ENCODE data around the gene ALDH1L1. TPM values are rescaled to one million over a fixed set of nuclear protein-coding genes. Genes with fewer than 3 reads are reported as not detected.

Gene ALDH1L1
- total RNA-seq, 1 donor from 2014 or later = not detected

- Mint-ChIP-seq H3K4me3 (ENCODE audit: unreplicated experiment) (no peak overlapping the region), H3K36me3 (ENCODE audit: low read depth, unreplicated experiment) (peaks cover 5% of the 10 kb centered on the region), H3K4me1 (ENCODE audit: unreplicated experiment) (peaks cover 4% of the 10 kb centered on the region), H3K27ac (ENCODE audit: unreplicated experiment) (no peak overlapping the region), H3K27me3 (ENCODE audit: unreplicated experiment) (peaks cover 4% of the 10 kb centered on the region), H3K9me3 (ENCODE audit: unreplicated experiment) (no peaks in the 10 kb centered on the region)
- DNase-seq (ENCODE audit: low spot score) = no peak
- no peak for TF ChIP-seq CTCF (IDR thresholded peaks at IDR 0.05; ENCODE audit: unreplicated experiment)
Observed at GRCh38 chr3:126054870-126055269, 125.5 kb downstream of the ALDH1L1 start.

GRCh38 chr3:126053949-126054569, 126.3 kb downstream of the ALDH1L1 start:
- Mint-ChIP-seq H3K36me3 (ENCODE audit: low read depth, unreplicated experiment) (peaks cover 5% of the 10 kb centered on the region), H3K27me3 (ENCODE audit: unreplicated experiment) (peaks cover 4% of the 10 kb centered on the region), H3K9me3 (ENCODE audit: unreplicated experiment) (no peaks in the 10 kb centered on the region), H3K4me1 (ENCODE audit: unreplicated experiment) (peaks cover 4% of the 10 kb centered on the region), H3K27ac (ENCODE audit: unreplicated experiment) (no peak overlapping the region), H3K4me3 (ENCODE audit: unreplicated experiment) (no peak overlapping the region)
- no peak for DNase-seq (ENCODE audit: low spot score)
- no peak for TF ChIP-seq CTCF (IDR thresholded peaks at IDR 0.05; ENCODE audit: unreplicated experiment)

Other genes with a start within 250 kb of the ALDH1L1 start
- gene ROPN1B, start 211.4 kb downstream of the ALDH1L1 start, total RNA-seq (ENCODE audit: unreplicated experiment) = not detected
- 52.3 TPM for gene SLC41A3, start 96.5 kb downstream of the ALDH1L1 start, total RNA-seq (ENCODE audit: unreplicated experiment)
- 0.67 TPM for gene KLF15, start 176.8 kb upstream of the ALDH1L1 start, total RNA-seq (ENCODE audit: unreplicated experiment)
- gene CFAP100, start 214.3 kb upstream of the ALDH1L1 start, total RNA-seq (ENCODE audit: unreplicated experiment) = not detected

Data from endothelial cell (in vitro differentiated cells).